ENCODE results near the gene SEPTIN7.
"Not testable (repeated sequence)": the region's sequence is repeated elsewhere in the genome, so short reads cannot be mapped to it uniquely, and the experiment has no call there.

Gene SEPTIN7

GRCh38 chr7:35800718-35801391 lies at the start of gene SEPTIN7:
Gene SEPTIN7 (plus strand): TSS chr7:35801057. CDS start chr7:35801210, 153 bp downstream.
- DNase-seq (ENCODE audit: low read depth, low spot score), result peak; percentile 92
- peak within 1 kb of the TSS; percentile 89 for H3K27ac ChIP-seq

- peak overlapping the region; percentile 15 for H3K27ac ChIP-seq
- peak; percentile 3 for DNase-seq (ENCODE audit: low read depth, low spot score)
Measured at GRCh38 chr7:35752742-35753141, 48.1 kb upstream of the SEPTIN7 start.

GRCh38 chr7:35753761-35754603 lies 46.9 kb upstream of the SEPTIN7 start:
- no peak overlapping the region for H3K27ac ChIP-seq
- DNase-seq (ENCODE audit: low read depth, low spot score), result no peak

GRCh38 chr7:35754741-35755140 lies 46.1 kb upstream of the SEPTIN7 start:
- no peak for DNase-seq (ENCODE audit: low read depth, low spot score)

GRCh38 chr7:35755711-35756110 lies 45.1 kb upstream of the SEPTIN7 start:
- H3K27ac ChIP-seq, result no peak overlapping the region
- no peak for DNase-seq (ENCODE audit: low read depth, low spot score)

More at GRCh38 chr7:35754741-35755140, 46.1 kb upstream of the SEPTIN7 start:
- H3K27ac ChIP-seq, result no peak overlapping the region

- not testable (repeated sequence) for H3K27ac ChIP-seq; DNase-seq (ENCODE audit: low read depth, low spot score)
Measured at GRCh38 chr7:35756453-35756852, 44.4 kb upstream of the SEPTIN7 start.

- DNase-seq (ENCODE audit: low read depth, low spot score), result no peak
- H3K27ac ChIP-seq, result no peak overlapping the region
Measured at GRCh38 chr7:35757574-35757973, 43.3 kb upstream of the SEPTIN7 start.

- H3K27ac ChIP-seq, result no peak overlapping the region
- no peak for DNase-seq (ENCODE audit: low read depth, low spot score)
Measured at GRCh38 chr7:35758421-35758820, 42.4 kb upstream of the SEPTIN7 start.

- no peak for DNase-seq (ENCODE audit: low read depth, low spot score)
- H3K27ac ChIP-seq, result no peak overlapping the region
Measured at GRCh38 chr7:35760143-35760745, 40.6 kb upstream of the SEPTIN7 start.

GRCh38 chr7:35761871-35762677 lies 38.8 kb upstream of the SEPTIN7 start:
- H3K27ac ChIP-seq, result no peak overlapping the region
- no peak for DNase-seq (ENCODE audit: low read depth, low spot score)

- DNase-seq (ENCODE audit: low read depth, low spot score), result no peak
- no peak overlapping the region for H3K27ac ChIP-seq
Measured at GRCh38 chr7:35762781-35763180, 38.1 kb upstream of the SEPTIN7 start.

- no peak overlapping the region for H3K27ac ChIP-seq
- DNase-seq (ENCODE audit: low read depth, low spot score), result no peak
Measured at GRCh38 chr7:35768346-35768745, 32.5 kb upstream of the SEPTIN7 start.

GRCh38 chr7:35771776-35772175 lies 29.1 kb upstream of the SEPTIN7 start:
- H3K27ac ChIP-seq, result no peak overlapping the region
- no peak for DNase-seq (ENCODE audit: low read depth, low spot score)

- DNase-seq (ENCODE audit: low read depth, low spot score), result no peak
- no peak overlapping the region for H3K27ac ChIP-seq
Measured at GRCh38 chr7:35773994-35774393, 26.9 kb upstream of the SEPTIN7 start.

- no peak for DNase-seq (ENCODE audit: low read depth, low spot score)
- no peak overlapping the region for H3K27ac ChIP-seq
Measured at GRCh38 chr7:35776686-35777085, 24.2 kb upstream of the SEPTIN7 start.

GRCh38 chr7:35777121-35777520 lies 23.7 kb upstream of the SEPTIN7 start:
- no peak for DNase-seq (ENCODE audit: low read depth, low spot score)
- H3K27ac ChIP-seq, result no peak overlapping the region

- DNase-seq (ENCODE audit: low read depth, low spot score), result no peak
- no peak overlapping the region for H3K27ac ChIP-seq
Measured at GRCh38 chr7:35780070-35780469, 20.8 kb upstream of the SEPTIN7 start.

- H3K27ac ChIP-seq, result no peak overlapping the region
- DNase-seq (ENCODE audit: low read depth, low spot score), result no peak
Measured at GRCh38 chr7:35781200-35781701, 19.6 kb upstream of the SEPTIN7 start.

- no peak for DNase-seq (ENCODE audit: low read depth, low spot score)
- H3K27ac ChIP-seq, result no peak overlapping the region
Measured at GRCh38 chr7:35781767-35782515, 18.9 kb upstream of the SEPTIN7 start.
